Measurements from ENCODE around the gene TRIM34. TPM values are rescaled to one million over a fixed set of nuclear protein-coding genes. Genes with fewer than 3 reads are reported as not detected.

Gene TRIM34
- total and polyA plus RNA-seq, 2 of the 8 experiments (the other 6 are each of a cell fraction or from before 2014, with no cell fraction given) = 0.76 to 5.8 TPM

DNA sequence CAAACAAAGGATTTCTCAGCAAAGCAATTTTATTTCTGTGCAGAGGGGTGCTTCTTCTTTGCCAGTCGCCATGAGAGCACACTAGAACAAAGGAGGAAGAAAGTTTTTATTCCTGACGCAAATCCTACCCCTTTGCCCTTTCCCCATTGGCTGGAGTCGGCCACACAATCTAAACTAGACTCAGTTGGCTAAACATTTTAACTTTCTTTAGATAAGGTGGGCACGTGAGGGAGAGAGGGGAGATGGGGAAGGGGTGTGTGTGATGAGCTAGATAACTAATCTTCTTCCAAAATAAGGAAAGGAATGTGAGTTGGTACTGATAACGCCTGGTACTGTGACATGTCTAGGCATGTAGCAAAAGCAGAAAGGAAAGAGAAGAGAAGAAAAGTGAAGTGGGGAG lies 65.4 kb downstream of the TRIM34 start:
- no peak overlapping the region for H4K8ac ChIP-seq (ENCODE audit: extremely low read depth, insufficient read depth, low read length)
- H3K4me3 ChIP-seq (ENCODE audit: extremely low read depth in 1 of 4, insufficient read depth in 2 of 4, low read depth in 3 of 4, low read length in 4 of 4) = peak overlapping the region; percentile 42 to 62 (median 54)
- H3K79me2 ChIP-seq (ENCODE audit: control insufficient read depth in 1 of 2, insufficient read depth in 2 of 2, low read length in 2 of 2) = peaks cover 0 to 41% of the 10 kb centered on the region in 2 experiments; a peak in 2 of 4 replicates
- peaks cover 5% of the 10 kb centered on the region; the same call in 1 of the 2 replicates for H3K23me2 ChIP-seq (ENCODE audit: low read depth, low read length)
- peak overlapping the region; percentile 55; the same call in 1 of the 2 replicates for H3K18ac ChIP-seq (ENCODE audit: extremely low read depth, low read length)
- no peak overlapping the region for H2AFZ ChIP-seq (ENCODE audit: low read length)
- DNase-seq (ENCODE audit: low read depth in 1 of 2, low spot score in 2 of 2) (no peak), FAIRE-seq (no peak)
- H2BK5ac ChIP-seq (ENCODE audit: low read depth, low read length) = peak overlapping the region; percentile 74; the same call in 1 of the 2 replicates
- peak overlapping the region; percentile 70 to 87 for H3K4me2 ChIP-seq (ENCODE audit: insufficient read depth in 1 of 2, low read depth in 2 of 2, low read length in 2 of 2)
- H4K5ac ChIP-seq (ENCODE audit: insufficient read length, low read depth, low read length) = peak overlapping the region; percentile 20
- peaks cover 0 to 12% (median 2%) of the 10 kb centered on the region in 4 experiments; a peak in 4 of 7 replicates for H3K4me1 ChIP-seq (replicated peaks in 1 of 4; ENCODE audit: control insufficient read depth in 3 of 4, insufficient read depth in 4 of 4, low read length in 3 of 4)
- H3K14ac ChIP-seq (ENCODE audit: insufficient read length) = no peak overlapping the region
- H3K79me1 ChIP-seq (ENCODE audit: low read depth, low read length) = no peaks in the 10 kb centered on the region
- H3K27me3 ChIP-seq (replicated peaks in 1 of 4; ENCODE audit: control insufficient read depth in 3 of 4, extremely low read depth in 1 of 4, insufficient read depth in 3 of 4, low read length in 3 of 4) = no peaks in the 10 kb centered on the region
- CTCF ChIA-PET (ENCODE audit: partially characterized antibody) = interaction anchor here (0.7 to 1.1 kb wide), 2 partner anchors 12 to 90 kb away, joined by 3 read pairs; no protein-coding TSS in a partner anchor
- no peak overlapping the region for H2BK20ac ChIP-seq (ENCODE audit: low read length)
- H2BK120ac ChIP-seq (replicated peaks; ENCODE audit: low read depth, low read length) = peak overlapping the region; percentile 45
- H4K91ac ChIP-seq (replicated peaks; ENCODE audit: insufficient read length, low read length) = no peak overlapping the region
- peak overlapping the region; percentile 57 to 90 (median 78) for H3K9ac ChIP-seq (replicated peaks in 1 of 4; ENCODE audit: extremely low read depth in 1 of 4, low read depth in 3 of 4, low read length in 3 of 4)
- peak overlapping the region; percentile 87 for H3K27ac ChIP-seq (ENCODE audit: low read depth, low read length)
- H2BK12ac ChIP-seq (ENCODE audit: low read depth, low read length) = peak overlapping the region; percentile 45; the same call in 1 of the 2 replicates
- H4K20me1 ChIP-seq (replicated peaks in 1 of 2; ENCODE audit: control insufficient read depth in 1 of 2, insufficient read depth in 2 of 2, low read length in 2 of 2) = no peaks in the 10 kb centered on the region
- H3K56ac ChIP-seq (replicated peaks; ENCODE audit: insufficient read length, low read depth, low read length) = peak overlapping the region; percentile 65
- POLR2A ChIA-PET (ENCODE audit: partially characterized antibody) = interaction anchor here (1.0 to 1.5 kb wide), 2 partner anchors 11 to 14 kb away, joined by 3 to 8 read pairs; no protein-coding TSS in a partner anchor
- H3K36me3 ChIP-seq (ENCODE audit: control insufficient read depth in 2 of 4, insufficient read depth in 4 of 4, low read length in 3 of 4) = peaks cover 0 to 6% (median 2%) of the 10 kb centered on the region in 4 experiments; a peak in 5 of 8 replicates
- H2AK5ac ChIP-seq (ENCODE audit: low read depth, low read length) = no peak overlapping the region
- 37% methylated on average over 5 of the region's 5 CpGs; no CpG with 5 or more reads in 1 of the 2 experiments for WGBS, 2 experiments (ENCODE audit: extremely low coverage in 1 of 2, insufficient coverage in 1 of 2, insufficient read length in 1 of 2, insufficient replicate concordance in 2 of 2, low coverage in 1 of 2, low lambda C conversion rate in 2 of 2, missing lambda C conversion rate in 1 of 2)
- no peaks in the 10 kb centered on the region for H3K9me3 ChIP-seq (ENCODE audit: insufficient read depth in 2 of 2, low read depth in 1 of 2, low read length in 1 of 2)
- H2BK15ac ChIP-seq (ENCODE audit: low read length) = no peak overlapping the region
- H3K4ac ChIP-seq (replicated peaks; ENCODE audit: insufficient read length, low read depth, low read length) = no peak overlapping the region
- no peak overlapping the region for H3K23ac ChIP-seq (ENCODE audit: insufficient read length)
- TF ChIP-seq BACH1 (IDR thresholded peaks at IDR 0.05; ENCODE audit: low read length) (no peak), SRF (IDR thresholded peaks at IDR 0.05; ENCODE audit: low read depth, low read length) (no peak), RBBP5 (IDR thresholded peaks at IDR 0.05; ENCODE audit: borderline replicate concordance, low read depth, low read length) (no peak), JUN (IDR thresholded peaks at IDR 0.05; ENCODE audit: low read depth, low read length) (no peak), TAF1 (IDR thresholded peaks at IDR 0.05; ENCODE audit: low read depth, low read length) (no peak), CREB1 (IDR thresholded peaks at IDR 0.05) (no peak), SIN3A (conservative IDR thresholded peaks at IDR 0.05 in 1 of 2, IDR thresholded peaks at IDR 0.05 in 1 of 2; ENCODE audit: low read depth in 1 of 2, low read length in 2 of 2) (no peak), SP4 (IDR thresholded peaks at IDR 0.05; ENCODE audit: low read length) (no peak), KDM1A (IDR thresholded peaks at IDR 0.05; ENCODE audit: borderline replicate concordance, low read length) (no peak), POU5F1 (IDR thresholded peaks at IDR 0.05; ENCODE audit: low read depth, low read length) (no peak), SP1 (IDR thresholded peaks at IDR 0.05; ENCODE audit: low read depth, low read length) (no peak), ASH2L (IDR thresholded peaks at IDR 0.05; ENCODE audit: low read length) (no peak), CTBP2 (IDR thresholded peaks at IDR 0.05; ENCODE audit: borderline replicate concordance, insufficient read depth, insufficient read length, low read length) (no peak)
- TF ChIP-seq, protein P1, sequence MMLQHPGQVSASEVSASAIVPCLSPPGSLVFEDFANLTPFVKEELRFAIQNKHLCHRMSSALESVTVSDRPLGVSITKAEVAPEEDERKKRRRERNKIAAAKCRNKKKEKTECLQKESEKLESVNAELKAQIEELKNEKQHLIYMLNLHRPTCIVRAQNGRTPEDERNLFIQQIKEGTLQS (IDR thresholded peaks at IDR 0.05; ENCODE audit: insufficient read depth, low read depth, low read length) = no peak
